ENCODE measurements around the gene TBC1D25.
A peak's percentile ranks its signal among the peaks of the same experiment; 100 is the strongest.

TBC1D25 gene

DNA sequence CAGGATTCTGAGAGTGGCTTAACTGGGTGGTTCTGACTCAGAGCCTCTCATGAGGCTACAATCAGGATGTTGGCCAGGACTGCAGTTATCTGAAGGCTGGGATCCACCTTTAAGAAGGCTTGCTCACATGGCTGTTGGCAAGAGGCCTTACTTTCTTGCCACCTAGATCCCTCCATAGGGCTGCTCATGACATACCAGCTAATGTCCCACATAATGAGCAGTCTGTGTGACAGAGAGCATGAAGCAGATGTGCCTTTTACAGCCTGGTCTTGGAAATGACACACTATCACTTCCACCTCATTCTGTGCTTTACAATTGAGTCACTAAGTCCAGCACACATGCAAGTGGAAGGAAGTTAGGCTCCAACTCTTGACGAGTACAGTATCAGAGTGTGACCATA, 30.4 kb downstream of the TBC1D25 start:
- DNase-seq: no peak

DNA sequence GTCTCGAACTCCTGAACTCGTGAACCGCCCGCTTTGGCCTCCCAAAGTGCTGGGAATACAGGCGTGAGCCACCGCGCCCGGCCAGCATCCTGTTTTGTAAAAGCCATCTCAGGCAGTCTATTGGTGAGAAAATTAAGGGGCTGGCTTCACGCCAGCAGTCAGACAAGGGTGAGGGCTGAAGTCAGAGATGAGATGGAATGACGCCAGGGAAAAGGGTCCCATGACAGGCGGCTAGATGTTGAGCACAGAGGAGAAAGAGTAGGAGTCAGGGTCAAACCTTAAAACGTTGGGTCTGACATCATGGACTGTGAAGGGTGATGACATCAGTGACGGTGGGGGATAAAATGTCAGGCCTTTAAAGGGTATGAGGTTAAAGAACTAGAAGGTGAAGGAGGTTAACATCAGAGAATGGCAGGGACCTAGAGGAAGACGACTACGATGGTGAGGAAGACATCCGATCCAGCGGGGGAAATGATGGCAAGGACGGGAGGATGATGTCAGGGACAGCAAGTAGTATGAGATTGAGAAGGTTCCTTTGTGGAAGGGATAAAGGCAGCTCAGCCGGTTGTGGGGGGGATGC, 34.3 kb downstream of the TBC1D25 start:
- DNase-seq: peak; percentile 62

GRCh38 chrX:48574270-48575266, 35.1 kb downstream of the TBC1D25 start, which contains the start of gene RBM3:
TSS of gene RBM3 (plus strand) at chrX:48574484. CDS start at chrX:48575181, 697 bp downstream.
- peak; percentile 79 for DNase-seq

GRCh38 chrX:48575642-48576041, 36.1 kb downstream of the TBC1D25 start:
- DNase-seq: no peak

- DNase-seq: no peak
Measured at GRCh38 chrX:48576108-48576507, 36.6 kb downstream of the TBC1D25 start.

DNA sequence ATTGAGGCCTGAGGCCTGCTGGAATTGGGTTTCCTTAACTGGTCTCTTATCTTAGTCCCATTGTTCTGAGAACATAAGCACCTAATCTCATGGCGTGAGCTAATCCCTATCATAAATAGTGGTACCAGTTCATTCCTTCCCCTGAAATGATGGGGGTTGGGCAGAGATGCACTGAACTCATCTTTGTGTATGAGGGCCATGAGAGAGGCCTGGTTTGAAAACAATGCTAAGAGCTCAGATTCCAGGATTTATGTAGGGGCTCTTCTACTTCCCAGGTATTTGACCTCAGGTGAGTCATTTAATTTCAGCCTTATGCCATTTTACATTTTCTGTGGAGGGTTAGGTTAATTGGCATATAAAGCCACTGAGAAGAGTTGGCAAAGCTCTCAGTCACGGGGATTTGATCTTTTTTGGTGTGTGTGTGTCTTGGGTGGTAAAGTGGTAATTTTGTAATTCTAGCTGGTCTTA, 39.2 kb downstream of the TBC1D25 start:
- no peak for DNase-seq

GRCh38 chrX:48579259-48579658, 39.7 kb downstream of the TBC1D25 start:
- no peak for DNase-seq

DNA sequence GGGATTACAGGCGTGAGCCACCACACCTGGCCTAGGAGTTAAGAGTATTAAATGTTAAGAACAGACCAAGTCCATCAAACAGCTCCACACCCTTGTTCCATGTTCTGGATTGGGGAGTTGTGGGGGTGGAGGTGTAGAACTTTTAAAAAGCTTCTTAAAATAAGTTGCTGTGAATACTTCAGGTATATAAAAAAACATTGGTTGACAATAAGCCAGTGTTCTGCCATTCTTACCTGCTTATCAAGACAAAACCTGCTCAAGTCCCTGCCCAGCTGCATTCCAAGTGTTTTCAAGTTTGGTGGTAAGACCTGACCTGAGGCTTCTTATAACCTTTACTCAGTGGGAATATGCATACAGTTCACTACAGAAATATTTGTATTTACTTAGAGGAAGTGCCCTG, 41.1 kb downstream of the TBC1D25 start:
- no peak for DNase-seq

DNA sequence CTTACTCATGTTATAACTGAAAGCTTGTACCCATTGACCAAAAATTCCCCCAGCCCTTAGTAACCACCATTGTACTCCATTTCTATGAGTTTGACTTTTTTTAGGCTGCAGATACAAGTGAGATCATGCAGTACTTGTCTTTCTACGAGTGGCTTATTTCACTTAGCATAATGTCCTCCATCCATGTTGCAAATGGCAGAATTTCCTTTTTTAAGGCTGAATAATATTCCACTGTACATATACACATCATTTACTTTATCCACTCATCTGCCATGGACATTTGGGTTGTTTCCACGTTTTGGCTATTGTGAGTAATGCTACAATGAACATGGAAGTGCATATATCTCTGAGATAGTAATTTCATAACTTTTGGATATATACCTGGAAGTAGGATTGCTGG, 45.2 kb downstream of the TBC1D25 start:
- no peak for DNase-seq

- DNase-seq: peak; percentile 34
Measured at GRCh38 chrX:48589482-48590162, 50.1 kb downstream of the TBC1D25 start.

GRCh38 chrX:48590203-48591103, 50.9 kb downstream of the TBC1D25 start:
- DNase-seq: no peak

GRCh38 chrX:48591255-48591791, 51.8 kb downstream of the TBC1D25 start:
- peak; percentile 17 for DNase-seq

GRCh38 chrX:48592971-48593370, 53.5 kb downstream of the TBC1D25 start:
- no peak for DNase-seq

GRCh38 chrX:48595929-48596328, 56.4 kb downstream of the TBC1D25 start:
- DNase-seq: no peak

DNA sequence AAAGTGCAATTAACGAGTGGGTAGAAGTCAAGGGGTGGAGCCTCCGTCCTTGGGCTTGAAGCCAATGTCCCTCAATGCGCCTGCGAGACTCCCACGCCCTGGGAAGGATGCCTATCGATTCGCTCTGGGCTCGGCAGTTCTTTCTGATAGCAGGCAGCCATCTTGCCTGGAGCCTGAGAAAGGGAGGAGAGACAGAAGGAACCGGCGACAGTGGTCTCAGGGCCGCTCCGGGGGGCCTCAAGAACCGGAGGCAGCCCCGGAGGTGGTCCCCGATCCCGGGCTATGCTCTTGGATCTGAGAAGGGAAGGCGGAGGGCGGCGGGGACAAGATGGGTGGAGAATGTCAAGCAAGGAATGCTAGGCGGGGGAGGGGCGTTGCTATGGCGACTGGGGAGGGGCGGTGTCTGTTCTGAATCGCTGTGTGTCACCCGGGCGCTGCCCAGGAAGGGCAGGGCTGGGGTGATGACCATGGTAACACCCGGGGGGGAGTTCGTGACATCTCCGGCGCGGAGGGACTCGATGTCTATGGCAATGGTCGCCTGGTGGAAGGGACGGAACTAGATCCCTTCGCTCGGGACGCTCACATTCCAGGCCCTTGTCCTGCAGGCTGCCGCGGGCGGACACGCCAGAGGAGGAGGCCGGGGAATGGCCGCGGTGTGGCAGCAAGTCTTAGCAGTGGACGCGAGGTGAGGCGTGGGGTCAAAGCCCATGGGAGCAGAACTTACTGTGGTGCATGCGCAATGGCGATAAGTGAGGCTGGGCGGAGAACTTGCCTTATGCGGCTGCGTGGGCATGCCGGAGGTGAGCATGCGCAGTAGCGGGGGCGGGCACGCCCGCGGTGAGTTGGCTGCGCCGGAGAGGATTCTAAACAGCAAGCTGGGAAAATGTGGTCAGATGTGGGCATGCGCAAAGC, 58.1 kb downstream of the TBC1D25 start, which contains the start of gene WDR13:
Gene WDR13 (plus strand): TSS at position 140 of the 912 bp plus-strand sequence. CDS start 505 bp downstream, at position 645.
- peak; percentile 88 for DNase-seq

DNA sequence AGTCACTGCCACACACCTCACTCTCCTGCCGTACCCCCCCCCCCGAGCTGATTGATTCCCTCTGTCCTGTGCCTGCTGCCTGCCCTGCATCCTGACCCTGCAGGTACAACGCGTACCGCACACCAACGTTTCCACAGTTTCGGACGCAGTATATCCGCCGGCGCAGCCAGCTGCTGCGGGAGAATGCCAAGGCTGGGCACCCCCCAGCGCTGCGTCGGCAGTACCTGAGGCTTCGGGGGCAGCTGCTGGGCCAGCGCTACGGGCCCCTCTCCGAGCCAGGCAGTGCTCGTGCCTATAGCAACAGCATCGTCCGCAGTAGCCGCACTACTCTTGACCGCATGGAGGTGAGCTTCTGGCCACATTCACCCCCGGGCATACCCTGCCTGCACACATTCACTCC, 59.1 kb downstream of the TBC1D25 start:
- DNase-seq: no peak

DNA sequence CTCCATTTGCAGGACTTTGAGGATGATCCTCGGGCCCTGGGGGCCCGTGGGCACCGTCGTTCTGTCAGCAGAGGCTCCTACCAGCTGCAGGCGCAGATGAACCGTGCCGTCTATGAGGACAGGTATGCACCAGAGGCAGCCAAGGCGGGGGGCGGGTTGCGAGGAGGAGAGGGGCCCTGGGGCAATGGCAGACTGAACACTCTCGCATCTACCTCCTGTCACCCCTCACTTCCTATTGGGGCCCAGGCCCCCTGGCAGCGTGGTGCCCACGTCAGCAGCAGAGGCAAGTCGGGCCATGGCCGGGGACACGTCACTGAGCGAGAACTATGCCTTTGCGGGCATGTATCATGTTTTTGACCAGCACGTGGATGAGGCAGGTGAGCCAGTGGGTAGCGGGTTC, 59.8 kb downstream of the TBC1D25 start:
- no peak for DNase-seq

DNA sequence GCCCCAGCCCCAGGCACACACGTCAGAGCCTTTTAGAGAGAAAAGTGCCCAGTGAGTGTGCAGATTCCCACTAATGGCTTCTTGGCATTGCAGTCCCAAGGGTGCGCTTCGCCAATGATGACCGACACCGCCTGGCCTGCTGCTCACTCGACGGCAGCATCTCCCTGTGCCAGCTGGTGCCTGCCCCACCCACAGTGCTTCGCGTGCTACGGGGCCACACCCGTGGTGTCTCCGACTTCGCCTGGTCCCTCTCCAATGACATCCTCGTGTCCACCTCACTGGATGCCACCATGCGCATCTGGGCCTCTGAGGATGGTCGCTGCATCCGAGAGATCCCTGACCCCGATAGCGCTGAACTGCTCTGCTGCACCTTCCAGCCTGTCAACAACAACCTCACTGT, 60.7 kb downstream of the TBC1D25 start:
- no peak for DNase-seq

GRCh38 chrX:48601741-48602394, 62.4 kb downstream of the TBC1D25 start:
- DNase-seq: no peak

DNA sequence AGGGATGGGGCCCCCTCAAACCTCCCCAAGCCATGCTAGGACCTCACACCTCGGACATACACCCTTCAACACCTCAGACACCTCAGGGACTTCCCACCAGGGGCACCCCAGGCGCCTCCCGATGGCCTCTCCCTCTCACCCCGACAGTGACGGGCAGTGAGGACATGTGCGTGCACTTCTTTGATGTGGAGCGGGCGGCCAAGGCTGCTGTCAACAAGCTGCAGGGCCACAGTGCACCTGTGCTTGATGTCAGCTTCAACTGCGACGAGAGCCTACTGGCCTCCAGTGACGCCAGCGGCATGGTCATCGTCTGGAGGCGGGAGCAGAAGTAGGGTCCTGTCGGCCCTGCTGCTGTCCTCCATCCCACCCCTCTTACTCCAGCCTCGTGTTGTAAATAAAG, 65.2 kb downstream of the TBC1D25 start:
- DNase-seq: no peak

All from DMS153 (cell line).